T-helper 1 cell treated with Interleukin-12 subunit alpha and Interleukin-12 subunit beta and Interleukin-4 antibody, amounts not matched to agents 30 μg/mL and 1 μg/mL, for 36 hours (primary cell): ENCODE results near the gene PTOV1.

Experiments used
- H3K27ac Mint-ChIP-seq: one replicate; pipeline ENCODE4 v1.8.0; 2021; ENCODE audit warnings: mild to moderate bottlenecking, mixed read lengths
- H3K27me3 Mint-ChIP-seq: one replicate; pipeline ENCODE4 v1.8.0; 2021; ENCODE audit warnings: low read depth, mixed read lengths
- H3K36me3 Mint-ChIP-seq: one replicate; pipeline ENCODE4 v1.8.0; 2021; ENCODE audit warnings: low read depth, mixed read lengths
- H3K4me1 Mint-ChIP-seq: one replicate; pipeline ENCODE4 v1.8.0; 2021; ENCODE audit warnings: low read depth, mixed read lengths
- H3K4me3 Mint-ChIP-seq: one replicate; pipeline ENCODE4 v1.8.0; 2021; ENCODE audit warnings: mild to moderate bottlenecking, moderate library complexity, mixed read lengths
- H3K9me3 Mint-ChIP-seq: one replicate; pipeline ENCODE4 v1.8.0; 2021; ENCODE audit warnings: mixed read lengths

The PTOV1 gene

DNA sequence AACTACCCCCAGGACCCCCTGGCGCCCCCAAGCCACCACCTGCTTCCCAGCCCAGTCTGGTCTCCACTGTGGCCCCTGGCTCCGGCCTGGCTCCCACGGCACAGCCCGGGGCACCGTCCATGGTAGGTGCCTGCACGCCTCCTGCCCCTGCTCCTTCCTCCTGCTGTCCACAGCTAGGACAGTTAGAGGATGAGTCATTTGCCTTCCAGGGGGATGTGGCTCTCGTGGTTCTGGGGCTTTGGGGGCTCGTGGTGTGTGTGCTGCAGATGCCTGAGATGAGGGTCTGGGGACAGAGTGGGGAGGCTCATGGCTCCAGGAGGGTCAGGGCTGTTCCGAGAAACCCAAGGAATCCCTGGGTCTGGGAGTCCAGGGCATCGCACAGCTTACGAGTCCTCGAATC is 20.2 kb upstream of the PTOV1 start:
- H3K4me3 Mint-ChIP-seq = no peak overlapping the region
- no peaks in the 10 kb centered on the region for H3K27me3 Mint-ChIP-seq
- no peaks in the 10 kb centered on the region for H3K4me1 Mint-ChIP-seq
- no peak overlapping the region for H3K27ac Mint-ChIP-seq
- no peaks in the 10 kb centered on the region for H3K9me3 Mint-ChIP-seq
- H3K36me3 Mint-ChIP-seq = peaks cover 15% of the 10 kb centered on the region

DNA sequence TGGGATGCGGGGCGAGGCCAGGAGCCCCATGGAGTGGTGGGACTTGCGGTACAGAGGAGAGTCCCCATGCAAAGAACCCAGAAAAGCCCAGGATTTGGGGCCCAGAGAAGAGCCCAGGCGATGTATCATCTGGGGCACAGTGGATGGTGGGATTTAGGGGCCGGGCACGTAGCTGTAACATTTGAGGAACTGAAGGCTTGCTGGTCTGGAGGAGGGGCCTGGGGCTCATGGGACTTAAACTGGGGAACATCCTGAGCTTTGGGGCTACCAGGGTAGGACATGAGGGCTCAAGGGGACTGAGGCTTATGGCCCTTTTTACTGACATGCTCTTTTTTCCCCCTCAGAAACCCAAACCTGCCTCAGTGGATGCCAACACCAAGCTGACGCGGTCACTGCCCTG is 19.4 kb upstream of the PTOV1 start:
- Mint-ChIP-seq H3K9me3 (no peaks in the 10 kb centered on the region), H3K27me3 (no peaks in the 10 kb centered on the region), H3K4me1 (no peaks in the 10 kb centered on the region), H3K36me3 (peaks cover 15% of the 10 kb centered on the region), H3K27ac (no peak overlapping the region), H3K4me3 (no peak overlapping the region)

DNA sequence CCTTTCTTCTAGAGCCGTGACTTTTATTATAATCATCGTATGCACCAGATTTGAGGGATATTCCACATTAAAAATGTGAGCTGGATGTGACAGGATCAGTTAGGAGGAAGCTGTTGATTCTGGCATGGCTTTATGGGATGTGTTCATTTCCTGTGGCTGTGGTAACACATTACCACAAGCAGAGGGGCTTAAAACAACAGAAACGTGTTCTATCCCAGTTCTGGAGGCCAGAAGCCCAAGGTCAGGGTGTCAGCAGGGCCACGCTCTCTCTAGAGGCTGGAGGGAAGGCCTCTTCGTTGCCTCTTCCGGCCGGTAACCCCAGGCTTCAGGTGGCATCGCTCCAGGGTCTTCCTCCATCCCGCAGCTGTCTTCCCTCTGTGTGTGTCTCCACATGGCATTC is 18.4 kb upstream of the PTOV1 start:
- H3K4me3 Mint-ChIP-seq = no peak overlapping the region
- H3K36me3 Mint-ChIP-seq = peaks cover 18% of the 10 kb centered on the region
- no peak overlapping the region for H3K27ac Mint-ChIP-seq
- H3K4me1 Mint-ChIP-seq = no peaks in the 10 kb centered on the region
- no peaks in the 10 kb centered on the region for H3K9me3 Mint-ChIP-seq
- H3K27me3 Mint-ChIP-seq = no peaks in the 10 kb centered on the region

DNA sequence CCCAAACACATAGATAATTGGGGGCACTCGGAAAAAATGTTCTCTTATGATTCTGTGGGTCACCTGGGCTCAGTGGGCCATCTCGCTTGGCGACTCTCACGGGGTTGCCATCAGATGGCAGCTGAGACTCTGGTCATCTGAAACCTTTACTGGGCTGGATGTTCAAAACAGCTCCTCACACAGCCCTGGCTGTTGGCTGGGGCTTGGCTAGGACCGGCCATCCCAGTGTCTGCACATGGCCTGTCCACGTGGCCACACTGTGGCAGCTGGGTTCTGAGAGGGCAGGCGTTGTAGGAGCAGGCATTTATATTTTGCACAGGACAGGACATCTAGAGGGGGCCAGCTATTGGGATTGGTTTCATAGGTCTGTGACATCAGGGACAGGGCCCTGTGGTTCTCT is 17.4 kb upstream of the PTOV1 start:
- Mint-ChIP-seq H3K27me3 (no peaks in the 10 kb centered on the region), H3K4me3 (no peak overlapping the region), H3K36me3 (peaks cover 22% of the 10 kb centered on the region), H3K27ac (no peak overlapping the region), H3K4me1 (no peaks in the 10 kb centered on the region), H3K9me3 (no peaks in the 10 kb centered on the region)

- no peak overlapping the region for H3K4me3 Mint-ChIP-seq
- H3K27me3 Mint-ChIP-seq = no peaks in the 10 kb centered on the region
- no peaks in the 10 kb centered on the region for H3K9me3 Mint-ChIP-seq
- peaks cover 30% of the 10 kb centered on the region for H3K36me3 Mint-ChIP-seq
- H3K27ac Mint-ChIP-seq = no peak overlapping the region
- H3K4me1 Mint-ChIP-seq = no peaks in the 10 kb centered on the region
Observed at GRCh38 chr19:49835562-49835961, 15.4 kb upstream of the PTOV1 start.

GRCh38 chr19:49836176-49837008 is 14.6 kb upstream of the PTOV1 start:
- Mint-ChIP-seq H3K27ac (no peak overlapping the region), H3K4me3 (no peak overlapping the region), H3K4me1 (no peaks in the 10 kb centered on the region), H3K9me3 (no peaks in the 10 kb centered on the region), H3K36me3 (peaks cover 30% of the 10 kb centered on the region), H3K27me3 (no peaks in the 10 kb centered on the region)

DNA sequence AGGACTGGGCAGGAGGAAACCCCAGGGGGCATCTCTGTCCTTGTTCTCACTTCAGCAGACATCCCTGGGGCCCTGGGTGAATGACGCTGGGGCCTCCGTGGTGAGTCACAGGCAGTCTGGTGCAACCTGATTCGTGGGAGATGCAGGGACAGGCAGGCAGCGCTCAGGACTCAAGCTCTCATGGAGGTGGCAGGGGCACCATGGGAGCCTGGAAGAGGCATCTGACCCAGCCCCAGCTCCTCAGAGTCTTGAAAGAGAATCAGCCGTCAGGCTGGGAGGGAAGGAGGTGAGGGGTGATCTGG is 14.0 kb upstream of the PTOV1 start:
- no peaks in the 10 kb centered on the region for H3K4me1 Mint-ChIP-seq
- H3K27me3 Mint-ChIP-seq = no peaks in the 10 kb centered on the region
- H3K4me3 Mint-ChIP-seq = no peak overlapping the region
- peaks cover 30% of the 10 kb centered on the region for H3K36me3 Mint-ChIP-seq
- no peak overlapping the region for H3K27ac Mint-ChIP-seq
- no peaks in the 10 kb centered on the region for H3K9me3 Mint-ChIP-seq

DNA sequence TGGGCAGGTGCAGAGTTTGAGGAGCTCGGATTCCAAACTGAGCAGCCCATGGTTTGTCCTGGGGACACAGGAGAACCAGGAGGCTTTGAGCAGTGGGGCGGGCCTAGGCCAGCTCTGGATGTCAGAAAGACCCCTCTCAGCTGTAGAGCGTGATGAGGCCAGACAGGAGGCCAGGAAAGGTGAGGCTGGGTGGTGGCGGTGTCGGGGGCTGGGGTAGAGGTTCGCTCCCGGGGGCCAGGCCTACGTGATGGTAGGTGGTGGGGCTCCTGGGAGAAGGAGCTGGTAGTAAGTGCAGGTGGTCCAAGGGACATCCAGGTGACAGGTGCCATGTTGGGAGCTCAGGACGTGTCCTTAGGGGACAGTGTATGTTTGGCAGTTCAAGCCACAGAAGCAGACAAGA is 13.5 kb upstream of the PTOV1 start:
- Mint-ChIP-seq H3K9me3 (no peaks in the 10 kb centered on the region), H3K27ac (no peak overlapping the region), H3K4me3 (no peak overlapping the region), H3K36me3 (peaks cover 28% of the 10 kb centered on the region), H3K27me3 (no peaks in the 10 kb centered on the region), H3K4me1 (no peaks in the 10 kb centered on the region)

- Mint-ChIP-seq H3K9me3 (no peaks in the 10 kb centered on the region), H3K4me1 (no peaks in the 10 kb centered on the region), H3K36me3 (peaks cover 18% of the 10 kb centered on the region), H3K27me3 (no peaks in the 10 kb centered on the region), H3K4me3 (no peak overlapping the region), H3K27ac (no peak overlapping the region)
Observed at GRCh38 chr19:49838885-49839588, 11.9 kb upstream of the PTOV1 start.

- Mint-ChIP-seq H3K36me3 (peaks cover 17% of the 10 kb centered on the region), H3K9me3 (no peaks in the 10 kb centered on the region), H3K4me1 (no peaks in the 10 kb centered on the region), H3K27me3 (no peaks in the 10 kb centered on the region), H3K4me3 (no peak overlapping the region), H3K27ac (no peak overlapping the region)
Observed at GRCh38 chr19:49839713-49840112, 11.2 kb upstream of the PTOV1 start.

DNA sequence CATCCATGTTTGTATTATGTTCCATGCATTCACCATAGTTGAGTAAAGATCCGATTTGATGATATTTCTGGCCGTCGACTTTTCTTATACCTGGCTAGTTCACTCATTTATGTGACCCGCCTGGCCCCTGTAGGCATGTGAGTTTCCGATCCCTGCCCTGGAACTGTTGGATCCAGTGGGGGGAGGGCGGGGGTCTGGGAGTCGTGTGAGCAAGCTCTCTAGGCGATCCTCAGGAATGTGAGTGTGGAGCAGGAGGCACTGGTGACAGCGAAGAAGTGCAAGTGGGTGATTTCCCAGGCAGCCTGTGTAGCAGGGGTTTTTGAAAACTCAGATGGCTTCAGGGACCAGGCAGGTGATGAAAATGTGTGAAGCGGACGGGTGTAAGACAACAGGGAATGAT is 10.6 kb upstream of the PTOV1 start:
- H3K27ac Mint-ChIP-seq = no peak overlapping the region
- no peaks in the 10 kb centered on the region for H3K4me1 Mint-ChIP-seq

DNA sequence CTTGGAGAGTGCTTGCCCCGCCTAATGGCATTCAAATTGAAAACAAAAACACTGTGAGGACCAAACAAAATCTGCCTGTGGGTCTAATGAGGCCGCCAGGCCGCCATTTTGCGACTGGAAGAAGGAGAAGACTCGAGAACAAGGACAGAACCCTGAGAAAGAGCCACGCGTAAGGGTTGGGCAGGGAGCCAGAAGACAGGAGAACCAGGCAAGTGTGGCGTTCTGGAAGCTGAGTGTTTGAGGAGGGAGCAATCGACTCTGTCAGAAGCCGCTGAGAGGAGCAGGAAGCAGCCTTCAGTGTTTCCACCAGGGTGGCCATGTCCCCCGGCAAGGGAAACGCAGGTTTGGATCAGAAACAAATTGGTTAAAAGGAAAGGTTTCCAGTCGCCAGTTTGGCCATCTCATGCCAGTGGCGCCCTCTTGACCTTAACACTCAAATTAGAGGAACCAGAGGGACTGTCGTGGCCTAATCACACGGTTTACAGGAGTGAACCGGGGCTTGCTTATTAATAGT is 10.2 kb upstream of the PTOV1 start:
- Mint-ChIP-seq H3K27me3 (no peaks in the 10 kb centered on the region), H3K36me3 (peaks cover 14% of the 10 kb centered on the region), H3K27ac (no peak overlapping the region), H3K4me3 (no peak overlapping the region), H3K4me1 (no peaks in the 10 kb centered on the region), H3K9me3 (no peaks in the 10 kb centered on the region)

More for the DNA sequence above, 10.6 kb upstream of the PTOV1 start:
- H3K27me3 Mint-ChIP-seq = no peaks in the 10 kb centered on the region
- no peaks in the 10 kb centered on the region for H3K9me3 Mint-ChIP-seq
- H3K36me3 Mint-ChIP-seq = peaks cover 14% of the 10 kb centered on the region
- no peak overlapping the region for H3K4me3 Mint-ChIP-seq

- H3K36me3 Mint-ChIP-seq = peaks cover 10% of the 10 kb centered on the region
- no peaks in the 10 kb centered on the region for H3K9me3 Mint-ChIP-seq
- H3K4me3 Mint-ChIP-seq = no peak overlapping the region
- no peaks in the 10 kb centered on the region for H3K27me3 Mint-ChIP-seq
- H3K4me1 Mint-ChIP-seq = peaks cover 4% of the 10 kb centered on the region
- no peak overlapping the region for H3K27ac Mint-ChIP-seq
Observed at GRCh38 chr19:49843265-49843664, 7.7 kb upstream of the PTOV1 start.

- Mint-ChIP-seq H3K36me3 (peaks cover 3% of the 10 kb centered on the region), H3K4me1 (peaks cover 13% of the 10 kb centered on the region), H3K27me3 (no peaks in the 10 kb centered on the region), H3K4me3 (no peak overlapping the region), H3K27ac (no peak overlapping the region), H3K9me3 (peaks cover 3% of the 10 kb centered on the region)
Observed at GRCh38 chr19:49844138-49845095, 6.5 kb upstream of the PTOV1 start.
